Measurements from ENCODE around the gene C3orf18. TPM values are rescaled to one million over a fixed set of nuclear protein-coding genes. Genes with fewer than 3 reads are reported as not detected.
A peak's percentile ranks its signal among the peaks of the same experiment; 100 is the strongest.

The C3orf18 gene
- total RNA-seq, 2 experiments from 2014 or later = 3.9 to 5.2 TPM

- DNase-seq = no peak
- Mint-ChIP-seq H3K4me1 (ENCODE audit: low read depth) (peaks cover 39% of the 10 kb centered on the region), H3K27me3 (no peaks in the 10 kb centered on the region), H3K36me3 (ENCODE audit: low read depth) (peaks cover 21% of the 10 kb centered on the region), H3K9me3 (no peaks in the 10 kb centered on the region), H3K27ac (peak overlapping the region; percentile 86), H3K4me3 (no peak overlapping the region)
- H3K4me3 ChIP-seq (ENCODE audit: low read length) = no peak overlapping the region
- intact Hi-C loops (cut with DNase I, micrococcal nuclease) = no loop called here
- CTCF ChIA-PET = interaction anchor here (1.2 to 8.4 kb wide), 3 partner anchors 14 to 23 kb away, joined by 5 to 114 read pairs (median 24); partner anchors contain the start of gene CISH
- no peaks in the 10 kb centered on the region for H3K27me3 ChIP-seq (ENCODE audit: control insufficient read depth in 1 of 2, insufficient read depth in 2 of 2, low read length in 2 of 2)
- peaks cover 5% of the 10 kb centered on the region for H3K36me3 ChIP-seq (ENCODE audit: insufficient read depth, low read length)
- no peaks in the 10 kb centered on the region for H3K9me3 ChIP-seq (ENCODE audit: control insufficient read depth in 1 of 2, insufficient read depth in 1 of 2, low read length in 2 of 2)
- no peak for ATAC-seq (ENCODE audit: poor library complexity)
- H3K4me1 ChIP-seq (ENCODE audit: insufficient read depth, low read length) = peaks cover 80% of the 10 kb centered on the region
- POLR2A ChIA-PET = interaction anchor here (1.0 to 9.4 kb wide), 2 partner anchors 15 to 24 kb away, joined by 3 to 86 read pairs; partner anchors contain the start of gene CISH
- no peak overlapping the region for H3K27ac ChIP-seq (ENCODE audit: low read depth in 1 of 2, low read length in 2 of 2)
- TF ChIP-seq CTCF (IDR thresholded peaks at IDR 0.05) = no peak
Measured at GRCh38 chr3:50586763-50587070, 19.2 kb upstream of the C3orf18 start.

DNA sequence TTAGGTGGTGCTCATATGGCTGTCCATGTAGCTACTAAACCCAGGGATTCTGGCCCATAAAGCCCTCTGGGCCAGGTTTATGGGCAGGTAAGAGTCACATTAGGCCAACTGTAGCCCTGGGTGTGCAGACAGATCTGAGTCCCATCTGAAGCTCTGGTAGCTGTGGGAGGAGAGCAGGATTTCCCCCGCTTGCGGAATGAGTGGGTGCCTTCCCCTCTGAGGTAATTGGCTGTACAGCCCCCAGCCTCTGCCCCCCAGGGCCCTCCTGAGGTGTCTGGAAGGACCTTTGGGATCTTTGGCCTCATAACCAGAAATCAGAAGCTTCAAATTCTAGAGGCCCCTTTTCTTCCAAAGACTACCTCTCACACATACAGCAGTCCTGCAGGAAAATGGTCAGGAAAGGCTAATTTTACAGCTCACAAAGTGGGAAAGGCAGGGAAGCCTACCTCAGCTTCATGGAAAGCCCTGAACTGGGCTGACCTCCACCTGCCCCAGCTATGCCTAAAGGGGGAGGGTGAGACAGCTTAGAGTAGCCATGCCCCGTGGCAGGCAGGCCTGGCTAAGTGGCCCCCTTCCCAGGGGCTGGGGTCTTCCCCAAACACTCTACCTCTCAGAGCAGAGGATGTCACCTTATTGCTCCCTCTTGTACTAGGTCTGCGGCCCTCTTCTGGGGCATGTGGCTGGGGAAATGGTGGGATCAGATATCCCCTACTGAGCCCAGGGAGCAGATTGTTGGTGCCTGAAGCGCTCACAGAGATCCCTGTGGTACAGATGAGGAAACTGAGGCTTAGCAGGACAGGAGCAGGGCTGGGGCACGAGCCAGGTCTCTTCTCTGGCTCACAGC, 18.6 kb upstream of the C3orf18 start:
- Histone ChIP-seq H3K27me3 (ENCODE audit: control insufficient read depth in 1 of 2, insufficient read depth in 2 of 2, low read length in 2 of 2) (no peaks in the 10 kb centered on the region), H3K36me3 (ENCODE audit: insufficient read depth, low read length) (peaks cover 8% of the 10 kb centered on the region), H3K27ac (ENCODE audit: low read depth in 1 of 2, low read length in 2 of 2) (no peak overlapping the region), H3K4me3 (ENCODE audit: low read length) (no peak overlapping the region), H3K9me3 (ENCODE audit: control insufficient read depth in 1 of 2, insufficient read depth in 1 of 2, low read length in 2 of 2) (no peaks in the 10 kb centered on the region), H3K4me1 (ENCODE audit: insufficient read depth, low read length) (peaks cover 80% of the 10 kb centered on the region)
- Mint-ChIP-seq H3K36me3 (ENCODE audit: low read depth) (peaks cover 26% of the 10 kb centered on the region), H3K4me3 (no peak overlapping the region), H3K27ac (no peak overlapping the region), H3K9me3 (no peaks in the 10 kb centered on the region), H3K4me1 (ENCODE audit: low read depth) (peaks cover 35% of the 10 kb centered on the region), H3K27me3 (no peaks in the 10 kb centered on the region)
- ChIA-PET CTCF (interaction anchor here (1.2 to 8.4 kb wide), 2 partner anchors 14 to 23 kb away, joined by 5 to 114 read pairs; partner anchors contain the start of gene CISH), POLR2A (interaction anchor here (1.0 to 9.4 kb wide), 5 partner anchors 13 to 25 kb away, joined by 3 to 86 read pairs (median 3); partner anchors contain the start of genes C3orf18 and CISH)
- no peak for ATAC-seq (ENCODE audit: poor library complexity)
- intact Hi-C loops (cut with DNase I, micrococcal nuclease) = no loop called here
- no peak for DNase-seq
- no peak for TF ChIP-seq CTCF (IDR thresholded peaks at IDR 0.05)

DNA sequence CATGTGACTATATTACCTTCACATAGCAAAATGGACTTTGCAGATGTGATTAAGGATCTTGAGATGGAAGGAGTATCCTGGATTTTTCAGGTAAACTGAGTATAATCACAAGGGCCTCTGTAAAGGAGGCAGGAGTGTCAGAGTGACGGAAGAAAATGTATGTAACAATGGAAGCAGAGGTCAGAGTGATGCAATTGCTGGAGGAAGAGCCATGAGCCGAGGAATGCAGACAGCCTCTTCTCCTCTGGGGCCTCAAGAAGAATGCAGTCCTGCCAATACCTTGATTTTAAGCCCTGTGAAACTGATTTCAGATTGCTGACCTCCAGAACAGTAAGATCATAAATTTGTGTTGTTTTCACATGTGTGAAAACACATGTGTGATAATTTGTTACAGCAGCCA, 16.8 kb upstream of the C3orf18 start:
- H3K36me3 ChIP-seq (ENCODE audit: insufficient read depth, low read length) = peaks cover 14% of the 10 kb centered on the region
- CTCF ChIA-PET = interaction anchor here (1.2 kb wide), 1 partner anchor 12 kb away, joined by 3 read pairs; no protein-coding TSS in a partner anchor

More for the DNA sequence above, 16.8 kb upstream of the C3orf18 start:
- DNase-seq (no peak), ATAC-seq (ENCODE audit: poor library complexity) (no peak)
- H3K9me3 Mint-ChIP-seq = no peaks in the 10 kb centered on the region
- no peak for TF ChIP-seq CTCF (IDR thresholded peaks at IDR 0.05)
- Histone ChIP-seq H3K4me3 (ENCODE audit: low read length) (no peak overlapping the region), H3K27me3 (ENCODE audit: control insufficient read depth in 1 of 2, insufficient read depth in 2 of 2, low read length in 2 of 2) (no peaks in the 10 kb centered on the region), H3K9me3 (ENCODE audit: control insufficient read depth in 1 of 2, insufficient read depth in 1 of 2, low read length in 2 of 2) (no peaks in the 10 kb centered on the region), H3K4me1 (ENCODE audit: insufficient read depth, low read length) (peaks cover 80% of the 10 kb centered on the region), H3K27ac (ENCODE audit: low read depth in 1 of 2, low read length in 2 of 2) (no peak overlapping the region)
- H3K27me3 Mint-ChIP-seq = no peaks in the 10 kb centered on the region
- peaks cover 24% of the 10 kb centered on the region for H3K4me1 Mint-ChIP-seq (ENCODE audit: low read depth)
- peak overlapping the region; percentile 57 for H3K27ac Mint-ChIP-seq
- intact Hi-C loops (cut with DNase I, micrococcal nuclease) = no loop called here
- no peak overlapping the region for H3K4me3 Mint-ChIP-seq
- peaks cover 37% of the 10 kb centered on the region for H3K36me3 Mint-ChIP-seq (ENCODE audit: low read depth)
- POLR2A ChIA-PET = no interaction called here

Measured in CD4-positive, alpha-beta T cell (primary cell).